GM12878 (cell line): ENCODE data around the gene DUSP18. TPM values are rescaled to one million over a fixed set of nuclear protein-coding genes. Genes with fewer than 3 reads are reported as not detected.

ENCODE experiments used
- ATAC-seq: fragments of 200-7000 bp; cut with Tn5 transposase; 3 replicates; pipeline ENCODE4 v1.9.1; 2020; ENCODE audit warnings: mild to moderate bottlenecking, moderate library complexity
- Bru-seq: library from RNA; stranded (reverse); fragments of 400-500 nt; gene quantifications from one replicate; lab custom pipeline; 2021; lab: Mats Ljungman, UMichigan
- BruChase-seq, 2 experiments: library from RNA; stranded (reverse); fragments of 400-500 nt; gene quantifications; one replicate each; lab custom pipeline; 2021; lab: Mats Ljungman, UMichigan
- BruUV-seq: library from RNA; stranded (reverse); fragments of 400-500 nt; replicated peaks from 2 replicates; lab custom pipeline; 2021; lab: Mats Ljungman, UMichigan
- CTCF ChIA-PET: fragments of 300-600 bp; sonication (Branson Sonifier 250); formaldehyde crosslinking; extraction: SDS; loops from one replicate; lab custom pipeline; 2021; ENCODE audit warnings: inconsistent platforms; lab: Yijun Ruan, JAX
- POLR2A ChIA-PET: fragments of 350-600 bp; formaldehyde crosslinking; extraction: SDS; loops from one replicate; lab custom pipeline; 2021; ENCODE audit warnings: inconsistent platforms; lab: Charles Lee
- RAD21 ChIA-PET: fragments of 300-600 bp; sonication (Branson Sonifier 250); formaldehyde crosslinking; loops from one replicate; lab custom pipeline; 2023; ENCODE audit warnings: antibody characterized with exemption; ENCODE audit not compliant: unreplicated experiment; lab: Charles Lee
- SMC1A ChIA-PET: fragments of 300-600 bp; sonication (Branson Sonifier 250); formaldehyde crosslinking; loops from one replicate; lab custom pipeline; 2023; ENCODE audit not compliant: unreplicated experiment, uncharacterized antibody; lab: Charles Lee
- DNase-seq: peaks from one replicate; pipeline ENCODE4 v3.0.0-alpha.2; 2011; ENCODE audit warnings: low read depth, low spot score
- FAIRE-seq: peaks from 3 replicates; lab custom pipeline; 2011; peaks lifted over from hg19 to GRCh38; lab: Jason Lieb, UNC
- H2AFZ ChIP-seq: 2 replicates; pipeline ENCODE4 v1.6.0; 2011; ENCODE audit warnings: low read depth, low read length, control low read depth; ENCODE audit not compliant: control insufficient read depth
- H3K27ac ChIP-seq: 2 replicates; pipeline ENCODE4 v1.5.1; 2011; ENCODE audit warnings: control low read depth; ENCODE audit not compliant: control insufficient read depth, insufficient read depth
- H3K27me3 ChIP-seq, 2 experiments: replicated peaks in 1 of 2; 2 replicates each; pipeline versions ENCODE4 v1.6.0 to v1.6.1; 2011; ENCODE audit warnings: low read length in 1 of 2; ENCODE audit not compliant: control insufficient read depth in 2 of 2, insufficient read depth in 2 of 2
- H3K36me3 ChIP-seq, 2 experiments: 2 replicates each; pipeline ENCODE4 v1.5.1; 2011; ENCODE audit warnings: low read length in 1 of 2; ENCODE audit not compliant: control insufficient read depth in 2 of 2, insufficient read depth in 2 of 2
- H3K4me1 ChIP-seq: 2 replicates; pipeline ENCODE4 v1.6.1; 2011; ENCODE audit warnings: mild to moderate bottlenecking, low read length, moderate library complexity, mixed read lengths; ENCODE audit not compliant: control insufficient read depth, insufficient read depth
- H3K4me2 ChIP-seq: 2 replicates; pipeline ENCODE4 v1.6.0; 2011; ENCODE audit warnings: control low read depth; ENCODE audit not compliant: control insufficient read depth, insufficient read depth
- H3K4me3 ChIP-seq: fragments of 200-600 bp; sonication (generic); 2 replicates; pipeline ENCODE4 v1.5.1; 2016
- H3K79me2 ChIP-seq: 2 replicates; pipeline ENCODE4 v1.6.0; 2011; ENCODE audit warnings: low read length; ENCODE audit not compliant: control insufficient read depth, insufficient read depth
- H3K9ac ChIP-seq: 2 replicates; pipeline ENCODE4 v1.8.0; 2011; ENCODE audit warnings: low read length, control low read depth, mixed read lengths; ENCODE audit not compliant: control insufficient read depth, insufficient read depth
- H3K9me3 ChIP-seq: replicated peaks from 3 replicates; pipeline ENCODE4 v1.5.1; 2011; ENCODE audit warnings: mild to moderate bottlenecking, low read length; ENCODE audit not compliant: control insufficient read depth, insufficient read depth
- H4K20me1 ChIP-seq: 2 replicates; pipeline ENCODE4 v1.6.0; 2011; ENCODE audit not compliant: control insufficient read depth, insufficient read depth
- DPF2 ChIP-seq: fragments of 450-650 bp; IDR thresholded peaks from 2 replicates; pipeline ENCODE4 v1.6.1; 2017; ENCODE audit warnings: mild to moderate bottlenecking
- GABPA ChIP-seq: IDR thresholded peaks from 2 replicates; pipeline ENCODE4 v1.6.1; 2014; ENCODE audit warnings: antibody characterized with exemption, low read depth, mild to moderate bottlenecking, inconsistent platforms
- HDAC6 ChIP-seq: fragments of 200-600 bp; sonication (generic); IDR thresholded peaks from one replicate; pipeline ENCODE4 v1.8.0; 2017; ENCODE audit warnings: antibody characterized with exemption; ENCODE audit not compliant: unreplicated experiment
- HDGF ChIP-seq: fragments of 450-650 bp; IDR thresholded peaks from 2 replicates; pipeline ENCODE4 v1.6.1; 2016; ENCODE audit warnings: antibody characterized with exemption
- IKZF2 ChIP-seq, 2 experiments: fragments of 450-650 bp; IDR thresholded peaks; 2 replicates each; pipeline ENCODE4 v1.6.1; 2017; ENCODE audit warnings: mild to moderate bottlenecking in 2 of 2, moderate library complexity in 2 of 2
- MEF2B ChIP-seq: fragments of 450-650 bp; IDR thresholded peaks from 2 replicates; pipeline ENCODE4 v1.6.1; 2018; ENCODE audit warnings: mild to moderate bottlenecking, moderate library complexity; ENCODE audit not compliant: partially characterized antibody, poor library complexity, severe bottlenecking
- NFXL1 ChIP-seq: fragments of 450-650 bp; IDR thresholded peaks from 2 replicates; pipeline ENCODE4 v1.6.1; 2017; ENCODE audit warnings: antibody characterized with exemption, mild to moderate bottlenecking, borderline replicate concordance
- NRF1 ChIP-seq: conservative IDR thresholded peaks from 2 replicates; pipeline ENCODE4 v1.6.1; 2011; ENCODE audit warnings: mild to moderate bottlenecking, low read depth, low read length, improper control_type of control experiment
- PAX5 ChIP-seq: IDR thresholded peaks from 2 replicates; pipeline ENCODE4 v1.6.1; 2011; ENCODE audit warnings: low read depth, low read length, borderline replicate concordance
- POLR2A ChIP-seq: IDR thresholded peaks from 2 replicates; pipeline ENCODE4 v1.6.1; 2011; ENCODE audit warnings: low read depth, mild to moderate bottlenecking, low read length
- SIN3A ChIP-seq: IDR thresholded peaks from 2 replicates; pipeline ENCODE4 v1.6.1; 2012; ENCODE audit warnings: low read depth, low read length, improper control_type of control experiment
- SUPT20H ChIP-seq: IDR thresholded peaks from 2 replicates; pipeline ENCODE4 v1.6.1; 2011; ENCODE audit warnings: low read depth, mild to moderate bottlenecking, low read length, moderate library complexity, borderline replicate concordance; ENCODE audit not compliant: control insufficient read depth
- ZNF207 ChIP-seq: fragments of 450-650 bp; IDR thresholded peaks from 2 replicates; pipeline ENCODE4 v1.6.1; 2014; ENCODE audit warnings: antibody characterized with exemption, mild to moderate bottlenecking, borderline replicate concordance
- WGBS: methylation state at CpG from one replicate; pipeline ENCODE4 v1.1.6; 2016; ENCODE audit warnings: low lambda C conversion rate; ENCODE audit not compliant: insufficient replicate concordance, insufficient coverage; ENCODE audit errors: missing lambda C conversion rate; 5-methylcytosine and 5-hydroxymethylcytosine counted together
- in situ Hi-C: fragments of 300-500 bp; cut with MboI; formaldehyde crosslinking; loops from 9 replicates; pipeline ENCODE4 v1.14.3; 2018; ENCODE audit warnings: mixed read lengths
- intact Hi-C: fragments of 100-400 bp; cut with micrococcal nuclease; formaldehyde crosslinking; loops from one replicate; pipeline ENCODE4 v1.14.2; 2022; ENCODE audit not compliant: unreplicated experiment
- long read RNA-seq, 2 experiments: library from polyadenylated mRNA; unstranded; transcript quantifications; one replicate each; pipeline ENCODE4 v2.0.0, GENCODE V29; 2019 to 2020
- polyA minus RNA-seq, 3 experiments: library from RNA; depleted of rRNA, polyadenylated mRNA; stranded (reverse); fragments of >200 nt; gene quantifications; 2 replicates each; pipeline ENCODE4 v1.2.3, GENCODE V29; 2011
- polyA plus RNA-seq, 11 experiments: library from polyadenylated mRNA; depleted of rRNA in 4 of 11; unstranded in 6 of 11; stranded (reverse) in 5 of 11; fragments of >200 nt; fragmentation: Nextera tagmentation in 4 of 11; fragmentation: Illumina TruSeq in 1 of 11; extraction: Ambion mirVana in 4 of 11; extraction: Trizol in 1 of 11; gene quantifications; 1 replicate in 1 of 11; 2 replicates in 10 of 11; pipeline versions ENCODE4 v1.2.1 to v1.2.3, GENCODE V29; 2011 to 2016; ENCODE audit warnings: inconsistent platforms in 2 of 11, missing spikeins in 2 of 11, low read depth in 1 of 11
- total RNA-seq, 4 experiments: library from RNA; depleted of rRNA in 3 of 4; stranded (reverse); fragments of >200 nt in 3 of 4; fragmentation: Illumina TruSeq in 1 of 4; extraction: Trizol in 1 of 4; gene quantifications; 2 replicates each; pipeline versions ENCODE4 v1.2.1 to v1.2.3, GENCODE V29; 2013 to 2021
- TF ChIP-seq, protein P1 (sequence below): fragments of 150-350 bp; IDR thresholded peaks from 2 replicates; pipeline ENCODE4 v1.6.1; 2014; ENCODE audit warnings: mild to moderate bottlenecking, low read depth, low read length
- TF ChIP-seq, protein P2 (sequence below), 3 experiments: IDR thresholded peaks in 2 of 3; conservative IDR thresholded peaks in 1 of 3; 2 replicates each; pipeline ENCODE4 v1.5.1; 2011; ENCODE audit warnings: low read depth in 3 of 3, low read length in 3 of 3, mild to moderate bottlenecking in 3 of 3, control low read depth in 2 of 3, moderate library complexity in 2 of 3, inconsistent platforms in 1 of 3, mixed read lengths in 1 of 3; ENCODE audit not compliant: control insufficient read depth in 2 of 3, insufficient read depth in 1 of 3; ENCODE audit errors: extremely low read depth in 1 of 3

The DUSP18 gene
- total RNA-seq (2013; cell fraction: nucleolus; rRNA removed): 15.8 and 16.5 TPM in 2 replicates
- total RNA-seq (2014; rRNA removed): 4.9 and 8.2 TPM in 2 replicates
- 5.5 TPM in 2 replicates for total RNA-seq (2014; rRNA removed; fragmentation: Illumina TruSeq; extraction: Trizol)
- 7.0 and 7.2 TPM in 2 replicates for total RNA-seq (2021)
- 3.0 TPM for polyA plus RNA-seq (2011; ENCODE audit: low read depth)
- 7.4 and 11.3 TPM in 2 replicates for polyA plus RNA-seq (2011; rRNA removed)
- 22.0 TPM in 2 replicates for polyA plus RNA-seq (2011; cell fraction: cytosol; rRNA removed)
- polyA plus RNA-seq (2011; cell fraction: nucleus; rRNA removed): 8.9 and 10.6 TPM in 2 replicates
- polyA plus RNA-seq (2012): 3.1 and 3.6 TPM in 2 replicates
- 7.1 and 7.2 TPM in 2 replicates for polyA plus RNA-seq (2014; fragmentation: Illumina TruSeq; extraction: Trizol)
- polyA plus RNA-seq (2014; fragmentation: Nextera tagmentation; extraction: Ambion mirVana): 1 to 10 TPM; 1.9 to 2.5 TPM
- 7.5 and 8.9 TPM in 2 replicates for polyA plus RNA-seq (2014; rRNA removed)
- 10 to 100 TPM; 10.9 to 11.9 TPM for polyA plus RNA-seq (2016; fragmentation: Nextera tagmentation; extraction: Ambion mirVana)
- polyA minus RNA-seq (2011; rRNA and poly(A)+ RNA removed): 20.3 and 21.1 TPM in 2 replicates
- polyA minus RNA-seq (2011; cell fraction: cytosol; rRNA and poly(A)+ RNA removed): 5.1 and 6.4 TPM in 2 replicates
- 5.9 and 11.1 TPM in 2 replicates for polyA minus RNA-seq (2011; cell fraction: nucleus; rRNA and poly(A)+ RNA removed)
- percentile 53 among the genes with signal in this experiment for Bru-seq, nascent RNA
- percentile 63 among the genes with signal in this experiment for BruChase-seq, experiment 1, labeled RNA remaining after a 6-hour chase
- percentile 62 among the genes with signal in this experiment for BruChase-seq, experiment 2, labeled RNA remaining after a 2-hour chase
- long read RNA-seq, experiment 1, partial matches to known transcripts: 0 of 6 reads
- long read RNA-seq, experiment 1, other reads (novel, unspliced or antisense): 2 of 6 reads
- long read RNA-seq, experiment 2, partial matches to known transcripts: 1 of 14 reads
- long read RNA-seq, experiment 2, other reads (novel, unspliced or antisense): 7 of 14 reads

DNA sequence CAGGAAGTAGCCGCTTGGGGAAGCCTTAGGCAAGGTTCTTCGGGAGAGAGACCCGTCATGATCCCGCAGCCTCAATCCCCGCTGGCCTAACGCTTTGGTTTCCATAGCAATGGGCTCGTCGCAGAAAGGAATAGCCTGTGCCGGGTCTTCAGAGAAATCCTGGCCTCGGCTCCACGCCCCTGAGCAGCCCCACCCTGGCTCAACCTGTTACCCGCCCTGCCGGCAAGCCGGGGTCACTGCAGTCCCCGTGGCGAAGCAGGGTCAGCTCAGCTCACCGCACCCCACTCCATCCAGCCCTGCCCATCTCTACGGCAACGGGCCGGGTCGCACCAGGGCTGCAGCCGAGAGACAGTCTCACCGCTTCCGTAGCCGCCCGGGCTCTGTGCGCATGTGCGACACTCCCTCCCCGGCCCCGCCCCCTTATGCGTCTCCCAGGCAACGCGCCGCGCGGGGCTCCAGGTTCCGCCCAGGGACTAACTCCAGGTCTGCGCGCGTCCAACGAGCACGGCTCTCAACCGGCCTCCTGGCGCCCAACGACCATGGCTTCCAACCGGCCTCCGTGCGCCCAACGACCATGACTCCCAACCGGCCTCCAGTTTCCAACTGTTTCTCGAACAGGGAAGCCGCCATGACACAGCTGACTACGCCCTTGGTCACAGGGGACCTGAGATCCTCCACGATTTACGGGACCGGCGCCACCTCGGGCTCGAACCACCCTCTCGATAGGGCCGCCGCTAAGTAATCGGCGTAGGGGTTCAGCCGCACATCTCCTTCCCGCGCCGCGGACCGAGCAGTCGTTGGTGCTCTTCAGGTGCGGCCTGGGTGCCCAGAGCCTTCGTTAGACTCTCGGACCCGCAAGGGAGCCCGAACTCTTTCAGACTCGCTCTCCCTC lies at the start of gene DUSP18:
TSS of gene DUSP18 (minus strand) at position 382 of the 892 bp plus-strand sequence. CDS start 3,872 bp downstream, outside the sequence.
- H2AFZ ChIP-seq: peak within 1 kb of the TSS; percentile 94
- H3K9me3 ChIP-seq: no peaks in the 10 kb centered on the region
- SMC1A ChIA-PET: interaction anchor here (0.9 to 2.6 kb wide), 3 partner anchors 22 to 87 kb away, joined by 3 to 14 read pairs (median 10); partner anchors contain the start of gene SLC35E4
- H3K79me2 ChIP-seq: no peaks in the 10 kb centered on the region
- POLR2A ChIA-PET: no interaction called here
- H3K4me2 ChIP-seq: peak within 1 kb of the TSS; percentile 100
- CTCF ChIA-PET: interaction anchor here (0.7 to 2.7 kb wide), 7 partner anchors 11 to 87 kb away, joined by 3 to 12 read pairs (median 3); partner anchors contain the start of gene SLC35E4
- H4K20me1 ChIP-seq: no peaks in the 10 kb centered on the region
- in situ Hi-C loops (no loop called here), intact Hi-C loops (loop anchor here (1.0 kb wide), 1 partner anchor 33 kb away; no protein-coding TSS in a partner anchor)
- peaks cover 0 to 5% of the 10 kb centered on the region in 2 experiments; a peak in 1 of 4 replicates for H3K36me3 ChIP-seq
- H3K4me1 ChIP-seq: no peaks in the 10 kb centered on the region
- peak within 1 kb of the TSS; percentile 69 for H3K9ac ChIP-seq
- RAD21 ChIA-PET: interaction anchor here (1.0 to 1.3 kb wide), 3 partner anchors 25 to 33 kb away, joined by 3 to 5 read pairs (median 4); partner anchors contain the start of gene SLC35E4
- BruUV-seq: no TSS peak
- H3K27me3 ChIP-seq: no peaks in the 10 kb centered on the region
- FAIRE-seq (peak; percentile 89), DNase-seq (peak; percentile 64), ATAC-seq (peak; percentile 98)
- peak within 1 kb of the TSS; percentile 77 for H3K4me3 ChIP-seq
- no peak within 1 kb of the TSS; the same call in 1 of the 2 replicates for H3K27ac ChIP-seq
- WGBS: 2% methylated on average over 77 of the region's 77 CpGs
- TF ChIP-seq HDAC6: no peak
- TF ChIP-seq, protein P1, sequence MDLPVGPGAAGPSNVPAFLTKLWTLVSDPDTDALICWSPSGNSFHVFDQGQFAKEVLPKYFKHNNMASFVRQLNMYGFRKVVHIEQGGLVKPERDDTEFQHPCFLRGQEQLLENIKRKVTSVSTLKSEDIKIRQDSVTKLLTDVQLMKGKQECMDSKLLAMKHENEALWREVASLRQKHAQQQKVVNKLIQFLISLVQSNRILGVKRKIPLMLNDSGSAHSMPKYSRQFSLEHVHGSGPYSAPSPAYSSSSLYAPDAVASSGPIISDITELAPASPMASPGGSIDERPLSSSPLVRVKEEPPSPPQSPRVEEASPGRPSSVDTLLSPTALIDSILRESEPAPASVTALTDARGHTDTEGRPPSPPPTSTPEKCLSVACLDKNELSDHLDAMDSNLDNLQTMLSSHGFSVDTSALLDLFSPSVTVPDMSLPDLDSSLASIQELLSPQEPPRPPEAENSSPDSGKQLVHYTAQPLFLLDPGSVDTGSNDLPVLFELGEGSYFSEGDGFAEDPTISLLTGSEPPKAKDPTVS: no peak
- TF ChIP-seq IKZF2 (IDR thresholded peaks at IDR 0.05): no peak
- TF ChIP-seq POLR2A: peak; percentile 82
- peak; percentile 84 for TF ChIP-seq NRF1
- TF ChIP-seq SUPT20H: no peak
- no peak for TF ChIP-seq GABPA
- no peak for TF ChIP-seq NFXL1
- TF ChIP-seq ZNF207: no peak
- TF ChIP-seq MEF2B: peak; percentile 51
- no peak; the same call in 1 of the 2 replicates for TF ChIP-seq PAX5
- peak; percentile 86 for TF ChIP-seq SIN3A
- TF ChIP-seq HDGF: peak; percentile 83
- TF ChIP-seq, protein P2, sequence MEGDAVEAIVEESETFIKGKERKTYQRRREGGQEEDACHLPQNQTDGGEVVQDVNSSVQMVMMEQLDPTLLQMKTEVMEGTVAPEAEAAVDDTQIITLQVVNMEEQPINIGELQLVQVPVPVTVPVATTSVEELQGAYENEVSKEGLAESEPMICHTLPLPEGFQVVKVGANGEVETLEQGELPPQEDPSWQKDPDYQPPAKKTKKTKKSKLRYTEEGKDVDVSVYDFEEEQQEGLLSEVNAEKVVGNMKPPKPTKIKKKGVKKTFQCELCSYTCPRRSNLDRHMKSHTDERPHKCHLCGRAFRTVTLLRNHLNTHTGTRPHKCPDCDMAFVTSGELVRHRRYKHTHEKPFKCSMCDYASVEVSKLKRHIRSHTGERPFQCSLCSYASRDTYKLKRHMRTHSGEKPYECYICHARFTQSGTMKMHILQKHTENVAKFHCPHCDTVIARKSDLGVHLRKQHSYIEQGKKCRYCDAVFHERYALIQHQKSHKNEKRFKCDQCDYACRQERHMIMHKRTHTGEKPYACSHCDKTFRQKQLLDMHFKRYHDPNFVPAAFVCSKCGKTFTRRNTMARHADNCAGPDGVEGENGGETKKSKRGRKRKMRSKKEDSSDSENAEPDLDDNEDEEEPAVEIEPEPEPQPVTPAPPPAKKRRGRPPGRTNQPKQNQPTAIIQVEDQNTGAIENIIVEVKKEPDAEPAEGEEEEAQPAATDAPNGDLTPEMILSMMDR (IDR thresholded peaks at IDR 0.05 in 2 of 3, conservative IDR thresholded peaks at IDR 0.05 in 1 of 3; ENCODE audit: control insufficient read depth in 2 of 3, extremely low read depth in 1 of 3, insufficient read depth in 1 of 3, low read depth in 3 of 3, low read length in 3 of 3): peak in 2 of 3 experiments; percentile 21 to 25; a peak in 1 of 6 replicates
- TF ChIP-seq DPF2: 0 out of 2 replicates have a peak, but pooled peaks have one; percentile 23
